GM19395 (cell line): ENCODE measurements around the gene ZEB1.
"Not testable (repeated sequence)": the region's sequence is repeated elsewhere in the genome, so short reads cannot be mapped to it uniquely, and the experiment has no call there.

Experiments
- ATAC-seq: cut with Tn5 transposase; IDR thresholded peaks from one replicate; pipeline ENCODE4 v1.9.1; 2021; ENCODE audit warnings: mild to moderate bottlenecking, moderate library complexity; ENCODE audit not compliant: unreplicated experiment

Gene ZEB1

DNA sequence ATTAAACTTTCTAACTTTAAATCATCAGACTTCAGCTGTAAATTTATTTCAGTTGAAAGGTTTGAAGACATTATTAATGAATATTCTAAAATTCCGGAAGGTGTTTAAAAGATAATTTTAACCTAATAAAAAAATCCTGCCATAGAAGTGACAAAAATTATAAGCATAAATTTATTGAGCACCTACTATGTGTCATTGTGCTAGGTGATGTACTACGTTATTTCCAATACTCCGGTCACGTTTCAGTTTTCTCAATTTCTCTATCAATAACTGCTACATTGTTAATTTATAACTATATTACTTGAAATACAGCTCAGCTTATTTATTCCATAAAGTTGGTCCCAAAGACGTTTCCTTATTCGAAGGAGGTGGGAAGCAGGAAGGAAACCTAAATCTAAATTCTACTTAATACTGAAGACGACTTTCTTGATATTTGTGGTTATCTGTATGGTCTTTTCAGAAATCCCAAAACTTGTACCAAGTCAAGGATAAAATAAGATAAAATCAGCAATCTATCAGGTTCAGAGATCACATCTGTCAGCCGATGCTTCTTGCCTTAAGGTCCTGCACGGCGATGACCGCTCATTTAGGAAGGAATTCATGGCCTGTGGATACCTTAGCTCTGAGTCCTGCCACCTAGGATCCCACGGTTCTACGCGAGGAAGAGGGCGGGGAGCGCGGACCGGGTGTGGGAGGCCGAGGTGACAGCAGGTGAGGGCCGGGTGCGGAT, 1.2 kb upstream of the ZEB1 start:
- ATAC-seq: no peak

- peak; percentile 79 for ATAC-seq
Measured at GRCh38 chr10:31318382-31318853, 598 bp upstream of the ZEB1 start.

- peak; percentile 29 for ATAC-seq
Measured at GRCh38 chr10:31319602-31320549, 860 bp downstream of the ZEB1 start.

GRCh38 chr10:31320550-31321211, 1.7 kb downstream of the ZEB1 start:
- ATAC-seq: peak; percentile 23

GRCh38 chr10:31321396-31321941, 2.5 kb downstream of the ZEB1 start:
- no peak for ATAC-seq

- no peak for ATAC-seq
Measured at GRCh38 chr10:31322647-31323046, 3.6 kb downstream of the ZEB1 start.

GRCh38 chr10:31340343-31340742, 21.3 kb downstream of the ZEB1 start:
- ATAC-seq: no peak

DNA sequence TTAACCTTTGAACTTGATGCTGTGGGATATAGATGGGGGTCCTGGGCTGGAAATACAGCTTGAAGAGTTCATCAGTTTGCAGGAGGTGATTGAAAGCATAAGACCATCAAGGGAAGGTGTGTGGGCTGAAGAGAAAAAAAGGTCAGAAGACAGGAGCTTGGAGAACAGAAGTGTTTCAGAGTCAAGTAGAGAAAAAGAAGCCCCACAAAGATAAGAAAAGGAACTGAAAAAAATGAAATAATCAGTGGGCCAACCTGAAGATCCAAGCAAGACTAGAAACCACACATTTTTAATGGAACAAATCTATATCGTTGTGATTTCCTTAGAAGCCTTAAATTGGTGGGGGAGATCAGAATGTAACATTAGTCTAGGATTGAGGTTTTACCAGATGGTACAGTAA, 22.5 kb downstream of the ZEB1 start:
- ATAC-seq: no peak

- ATAC-seq: no peak
Measured at GRCh38 chr10:31343009-31343408, 24.0 kb downstream of the ZEB1 start.

GRCh38 chr10:31343551-31343950, 24.5 kb downstream of the ZEB1 start:
- ATAC-seq: no peak

GRCh38 chr10:31345886-31346285, 26.9 kb downstream of the ZEB1 start:
- no peak for ATAC-seq

- no peak for ATAC-seq
Measured at GRCh38 chr10:31346953-31347352, 27.9 kb downstream of the ZEB1 start.

- ATAC-seq: no peak
Measured at GRCh38 chr10:31347705-31348104, 28.7 kb downstream of the ZEB1 start.

GRCh38 chr10:31350891-31351290, 31.9 kb downstream of the ZEB1 start:
- ATAC-seq: no peak

- no peak for ATAC-seq
Measured at GRCh38 chr10:31352436-31353226, 33.6 kb downstream of the ZEB1 start.

DNA sequence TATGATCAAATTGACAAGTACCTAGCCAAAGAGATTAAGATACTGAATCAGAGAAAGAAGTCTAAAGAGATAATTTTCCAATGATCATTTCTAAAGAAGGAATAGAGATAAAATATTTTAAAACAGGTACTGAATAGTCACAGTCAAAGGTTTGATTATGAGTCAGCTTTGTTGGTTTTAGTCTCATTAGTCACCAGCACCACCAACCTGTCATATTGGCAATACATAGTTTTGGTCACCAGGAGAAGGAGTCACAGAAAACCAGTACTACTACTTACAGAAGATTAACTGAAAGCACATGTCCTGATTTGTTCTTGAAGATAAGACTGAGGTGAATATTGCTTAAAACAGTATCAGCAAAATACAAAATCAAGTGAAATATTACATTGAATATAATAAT, 34.6 kb downstream of the ZEB1 start:
- peak; percentile 97 for ATAC-seq

GRCh38 chr10:31358688-31359330, 39.8 kb downstream of the ZEB1 start:
- no peak for ATAC-seq

DNA sequence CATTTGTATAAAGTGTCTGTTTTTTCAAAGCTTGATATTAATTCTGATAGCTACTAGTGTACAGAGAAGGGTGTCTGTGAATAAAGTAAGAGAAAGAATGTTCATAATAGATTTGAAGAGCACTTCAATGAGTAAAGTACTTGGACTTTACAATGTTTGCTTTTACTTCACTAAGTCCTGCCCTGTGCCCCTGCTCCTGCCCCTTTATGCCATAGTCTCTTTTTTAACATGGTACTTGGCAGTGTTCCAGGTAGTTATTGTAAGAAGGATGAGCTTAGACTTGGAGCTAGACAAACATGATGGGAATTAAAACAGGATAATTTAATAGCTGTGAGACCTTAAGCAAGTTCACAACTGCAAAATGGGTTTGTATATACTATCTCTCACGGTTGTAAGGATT, 41.0 kb downstream of the ZEB1 start:
- ATAC-seq: no peak

DNA sequence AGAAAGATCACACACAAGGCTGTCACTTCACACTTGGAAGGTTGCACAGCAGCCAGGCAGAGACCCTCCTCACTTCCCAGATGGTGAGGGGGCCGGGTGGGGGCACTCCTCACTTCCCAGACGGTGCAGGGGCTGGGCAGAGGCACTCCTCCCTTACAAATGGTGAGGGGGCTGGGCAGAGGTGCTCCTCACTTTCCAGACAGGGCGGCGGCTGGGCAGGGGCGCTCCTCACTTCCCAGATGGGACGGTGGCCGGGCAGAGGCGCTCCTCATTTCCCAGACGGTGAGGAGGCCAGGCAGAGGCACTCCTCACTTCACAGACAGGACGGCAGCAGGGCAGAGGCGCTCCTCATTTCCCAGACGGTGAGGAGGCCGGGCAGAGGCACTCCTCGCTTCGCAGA, 42.5 kb downstream of the ZEB1 start:
- ATAC-seq: not testable (repeated sequence)
